OCI-LY3 (cell line): ENCODE results near the gene DNMT3A.

Source experiments
- H2AFZ ChIP-seq: fragments of 200-600, 300-600 bp; shearing (Covaris generic); 2 replicates; pipeline ENCODE4 v1.6.0; 2014; ENCODE audit warnings: antibody characterized with exemption, low read depth, low read length
- H3K27ac ChIP-seq: fragments of 200-600, 300-600 bp; sonication (generic); 2 replicates; pipeline ENCODE4 v1.5.1; 2014; ENCODE audit warnings: mild to moderate bottlenecking, low read length, moderate library complexity, mixed read lengths
- H3K27me3 ChIP-seq: fragments of 200-600, 300-600 bp; sonication (generic); 2 replicates; pipeline ENCODE4 v1.6.1; 2014; ENCODE audit warnings: low read depth, low read length, mixed read lengths
- H3K36me3 ChIP-seq: fragments of 200-600, 300-600 bp; sonication (generic); replicated peaks from 2 replicates; pipeline ENCODE3; 2014; ENCODE audit warnings: low read depth, low read length, mixed read lengths
- H3K4me1 ChIP-seq: fragments of 300-600, 200-600 bp; sonication (generic); 2 replicates; pipeline ENCODE4 v1.6.1; 2014; ENCODE audit warnings: low read length, mixed read lengths
- H3K4me2 ChIP-seq: fragments of 200-600, 300-600 bp; sonication (generic); 2 replicates; pipeline ENCODE4 v1.6.1; 2014; ENCODE audit warnings: low read length, mixed read lengths
- H3K4me3 ChIP-seq: fragments of 300-600, 200-600 bp; sonication (generic); 2 replicates; pipeline ENCODE4 v1.5.1; 2014; ENCODE audit warnings: antibody characterized with exemption, mild to moderate bottlenecking, low read length, moderate library complexity
- H3K79me2 ChIP-seq: fragments of 300-600, 200-600 bp; shearing (Covaris generic); 2 replicates; pipeline ENCODE4 v1.6.1; 2014; ENCODE audit warnings: mild to moderate bottlenecking, low read length, mixed read lengths
- H3K9ac ChIP-seq: fragments of 300-600, 200-600 bp; shearing (Covaris generic); 2 replicates; pipeline ENCODE4 v1.6.0; 2014; ENCODE audit warnings: mild to moderate bottlenecking, low read length, moderate library complexity
- H3K9me3 ChIP-seq: fragments of 200-600, 300-600 bp; shearing (Covaris generic); 2 replicates; pipeline ENCODE4 v1.6.1; 2014; ENCODE audit warnings: low read length, mixed read lengths; ENCODE audit not compliant: insufficient read depth
- H4K20me1 ChIP-seq: fragments of 200-600, 300-600 bp; sonication (generic); 2 replicates; pipeline ENCODE4 v1.6.1; 2016; ENCODE audit warnings: low read length, mixed read lengths; ENCODE audit not compliant: insufficient read depth
- CTCF ChIP-seq: fragments of 200-600, 300-600 bp; sonication (generic); IDR thresholded peaks from 2 replicates; pipeline ENCODE4 v1.5.1; 2014; ENCODE audit warnings: antibody characterized with exemption, low read length, low read depth
- EZH2phosphoT487 ChIP-seq: fragments of 200-600 bp; shearing (Covaris generic); IDR thresholded peaks from 2 replicates; pipeline ENCODE4 v1.6.1; 2018; ENCODE audit warnings: antibody characterized with exemption, mixed run types, low read depth

DNMT3A gene

GRCh38 chr2:25386971-25387875 is 45.5 kb upstream of the DNMT3A start:
- Histone ChIP-seq H3K9ac (no peak overlapping the region), H3K4me2 (no peak overlapping the region), H3K27ac (no peak overlapping the region), H3K27me3 (no peaks in the 10 kb centered on the region), H3K36me3 (no peaks in the 10 kb centered on the region), H2AFZ (no peak overlapping the region), H3K9me3 (no peaks in the 10 kb centered on the region), H3K4me3 (no peak overlapping the region), H4K20me1 (no peaks in the 10 kb centered on the region), H3K79me2 (no peaks in the 10 kb centered on the region), H3K4me1 (no peaks in the 10 kb centered on the region)
- no peak for TF ChIP-seq EZH2phosphoT487

- Histone ChIP-seq H3K4me1 (no peaks in the 10 kb centered on the region), H3K9ac (no peak overlapping the region), H3K4me3 (no peak overlapping the region), H3K9me3 (no peaks in the 10 kb centered on the region), H3K4me2 (no peak overlapping the region), H3K27me3 (no peaks in the 10 kb centered on the region), H3K27ac (no peak overlapping the region), H3K36me3 (no peaks in the 10 kb centered on the region), H4K20me1 (no peaks in the 10 kb centered on the region), H3K79me2 (no peaks in the 10 kb centered on the region), H2AFZ (no peak overlapping the region)
- TF ChIP-seq CTCF (no peak), EZH2phosphoT487 (no peak)
Measured at GRCh38 chr2:25385910-25386309, 44.2 kb upstream of the DNMT3A start.

GRCh38 chr2:25383806-25384205 is 42.1 kb upstream of the DNMT3A start:
- Histone ChIP-seq H3K27ac (no peak overlapping the region), H3K4me2 (no peak overlapping the region)
- TF ChIP-seq EZH2phosphoT487 (no peak), CTCF (no peak)

GRCh38 chr2:25381502-25381901 is 39.8 kb upstream of the DNMT3A start:
- no peak overlapping the region for H3K9ac ChIP-seq
- no peak overlapping the region for H3K4me3 ChIP-seq
- H2AFZ ChIP-seq, result no peak overlapping the region
- H3K27me3 ChIP-seq, result no peaks in the 10 kb centered on the region
- H4K20me1 ChIP-seq, result no peaks in the 10 kb centered on the region
- no peak overlapping the region for H3K4me2 ChIP-seq
- peaks cover 27% of the 10 kb centered on the region for H3K4me1 ChIP-seq
- no peaks in the 10 kb centered on the region for H3K79me2 ChIP-seq
- H3K27ac ChIP-seq, result no peak overlapping the region
- H3K36me3 ChIP-seq, result no peaks in the 10 kb centered on the region
- H3K9me3 ChIP-seq, result no peaks in the 10 kb centered on the region
- TF ChIP-seq EZH2phosphoT487, result no peak
- TF ChIP-seq CTCF, result no peak

More at GRCh38 chr2:25383806-25384205, 42.1 kb upstream of the DNMT3A start:
- H3K9ac ChIP-seq, result no peak overlapping the region
- no peak overlapping the region for H2AFZ ChIP-seq
- no peaks in the 10 kb centered on the region for H3K36me3 ChIP-seq
- no peaks in the 10 kb centered on the region for H3K27me3 ChIP-seq
- H3K4me3 ChIP-seq, result no peak overlapping the region
- peaks cover 16% of the 10 kb centered on the region for H3K4me1 ChIP-seq
- H4K20me1 ChIP-seq, result no peaks in the 10 kb centered on the region
- no peaks in the 10 kb centered on the region for H3K79me2 ChIP-seq
- no peaks in the 10 kb centered on the region for H3K9me3 ChIP-seq
